AML-193 (cell line): ENCODE measurements around the gene ERGIC1.

Source experiments
- DNase-seq, 2 experiments: peaks; one replicate each; lab custom pipeline; 2025; lab: John Stamatoyannopoulos, UW

ERGIC1 gene

GRCh38 chr5:172945151-172945550 is 111.1 kb downstream of the ERGIC1 start:
- DNase-seq = no peak

- no peak for DNase-seq
Observed at GRCh38 chr5:172946146-172946545, 112.1 kb downstream of the ERGIC1 start.

GRCh38 chr5:172949426-172949825 is 115.4 kb downstream of the ERGIC1 start:
- DNase-seq = no peak

- DNase-seq = no peak
Observed at GRCh38 chr5:172950176-172950965, 116.3 kb downstream of the ERGIC1 start.

GRCh38 chr5:172951371-172952033 is 117.5 kb downstream of the ERGIC1 start:
- DNase-seq = no peak

GRCh38 chr5:172952034-172952511 is 118.0 kb downstream of the ERGIC1 start:
- no peak for DNase-seq

- no peak for DNase-seq
Observed at GRCh38 chr5:172953776-172954675, 120.0 kb downstream of the ERGIC1 start.

- no peak for DNase-seq
Observed at GRCh38 chr5:172954751-172955159, 120.7 kb downstream of the ERGIC1 start.

GRCh38 chr5:172956228-172956627 is 122.2 kb downstream of the ERGIC1 start:
- no peak for DNase-seq

- DNase-seq = peak in 1 of 2 experiments; percentile 5
Observed at GRCh38 chr5:172956936-172957335, 122.9 kb downstream of the ERGIC1 start.

GRCh38 chr5:172957458-172957857 is 123.4 kb downstream of the ERGIC1 start:
- no peak for DNase-seq

- DNase-seq = peak; percentile 43 to 45
Observed at GRCh38 chr5:172958331-172959046, 124.4 kb downstream of the ERGIC1 start.

GRCh38 chr5:172959824-172960799 is 126.1 kb downstream of the ERGIC1 start:
- no peak for DNase-seq

- DNase-seq = no peak
Observed at GRCh38 chr5:172969921-172970320, 135.9 kb downstream of the ERGIC1 start.

GRCh38 chr5:172971482-172971881 is 137.4 kb downstream of the ERGIC1 start:
- no peak for DNase-seq

GRCh38 chr5:172972552-172972951 is 138.5 kb downstream of the ERGIC1 start:
- no peak for DNase-seq

GRCh38 chr5:172973127-172973916 is 139.3 kb downstream of the ERGIC1 start:
- no peak for DNase-seq

- DNase-seq = no peak
Observed at GRCh38 chr5:172973931-172974330, 139.9 kb downstream of the ERGIC1 start.

- no peak for DNase-seq
Observed at GRCh38 chr5:172975289-172975688, 141.2 kb downstream of the ERGIC1 start.

GRCh38 chr5:172979778-172980177 is 145.7 kb downstream of the ERGIC1 start:
- no peak for DNase-seq
